Measurements from ENCODE around the gene TNP2. TPM values are rescaled to one million over a fixed set of nuclear protein-coding genes. Genes with fewer than 3 reads are reported as not detected.
A peak's percentile ranks its signal among the peaks of the same experiment; 100 is the strongest.

The TNP2 gene
- total RNA-seq, 1 experiment from 2014 or later, result not detected

DNA sequence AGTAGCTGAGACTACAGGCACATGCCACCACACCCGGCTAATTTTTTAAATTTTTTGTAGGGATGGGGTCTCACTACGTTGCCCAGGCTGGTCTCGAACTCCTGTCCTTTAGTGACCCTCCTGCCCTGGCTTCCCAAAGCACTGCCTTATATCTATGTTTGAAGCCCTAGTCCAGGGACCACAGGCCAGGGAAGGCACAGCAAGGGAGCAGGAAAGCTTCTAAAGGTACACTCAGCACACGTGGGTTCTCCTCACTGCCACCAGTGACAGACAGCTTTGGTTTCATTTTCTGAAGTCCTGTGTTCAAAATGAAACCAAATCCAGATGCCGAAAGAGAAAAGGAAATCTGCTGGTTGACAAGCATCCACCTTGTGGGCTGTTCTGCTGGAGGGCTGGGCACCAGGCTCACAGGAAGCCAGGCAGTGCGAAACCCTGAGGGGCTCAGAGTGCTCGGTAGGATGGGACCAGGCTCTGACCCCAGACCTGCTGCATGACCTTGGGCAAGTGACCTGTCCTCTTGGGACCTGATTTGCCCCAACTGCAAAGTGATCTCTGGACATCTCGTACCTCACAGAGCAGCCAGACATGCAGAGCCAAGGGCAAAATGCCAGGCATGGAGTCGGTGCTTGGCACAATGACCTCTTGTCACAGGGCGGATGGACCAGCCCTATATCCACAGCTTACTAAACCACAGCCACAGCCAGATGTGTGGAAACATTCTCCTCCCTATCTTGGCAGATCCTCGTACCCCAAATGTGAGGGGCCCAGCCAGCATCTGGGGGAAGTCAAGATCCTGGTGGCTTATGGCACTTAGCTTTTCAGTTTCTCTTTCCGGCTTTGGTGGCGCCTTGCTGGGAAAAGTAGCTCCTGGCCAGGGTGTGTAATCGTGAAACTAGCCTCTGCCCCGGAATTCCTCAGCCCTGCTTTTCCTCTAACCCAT is 10.3 kb downstream of the TNP2 start:
- no peaks in the 10 kb centered on the region for H3K9me3 ChIP-seq (ENCODE audit: control insufficient read depth, insufficient read depth, low read depth, low read length)
- no peak for TF ChIP-seq POLR2AphosphoS5 (IDR thresholded peaks at IDR 0.05; ENCODE audit: low read depth, low read length)
- TF ChIP-seq, protein P1, sequence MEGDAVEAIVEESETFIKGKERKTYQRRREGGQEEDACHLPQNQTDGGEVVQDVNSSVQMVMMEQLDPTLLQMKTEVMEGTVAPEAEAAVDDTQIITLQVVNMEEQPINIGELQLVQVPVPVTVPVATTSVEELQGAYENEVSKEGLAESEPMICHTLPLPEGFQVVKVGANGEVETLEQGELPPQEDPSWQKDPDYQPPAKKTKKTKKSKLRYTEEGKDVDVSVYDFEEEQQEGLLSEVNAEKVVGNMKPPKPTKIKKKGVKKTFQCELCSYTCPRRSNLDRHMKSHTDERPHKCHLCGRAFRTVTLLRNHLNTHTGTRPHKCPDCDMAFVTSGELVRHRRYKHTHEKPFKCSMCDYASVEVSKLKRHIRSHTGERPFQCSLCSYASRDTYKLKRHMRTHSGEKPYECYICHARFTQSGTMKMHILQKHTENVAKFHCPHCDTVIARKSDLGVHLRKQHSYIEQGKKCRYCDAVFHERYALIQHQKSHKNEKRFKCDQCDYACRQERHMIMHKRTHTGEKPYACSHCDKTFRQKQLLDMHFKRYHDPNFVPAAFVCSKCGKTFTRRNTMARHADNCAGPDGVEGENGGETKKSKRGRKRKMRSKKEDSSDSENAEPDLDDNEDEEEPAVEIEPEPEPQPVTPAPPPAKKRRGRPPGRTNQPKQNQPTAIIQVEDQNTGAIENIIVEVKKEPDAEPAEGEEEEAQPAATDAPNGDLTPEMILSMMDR (IDR thresholded peaks at IDR 0.05), result no peak
- TF ChIP-seq, protein P2, sequence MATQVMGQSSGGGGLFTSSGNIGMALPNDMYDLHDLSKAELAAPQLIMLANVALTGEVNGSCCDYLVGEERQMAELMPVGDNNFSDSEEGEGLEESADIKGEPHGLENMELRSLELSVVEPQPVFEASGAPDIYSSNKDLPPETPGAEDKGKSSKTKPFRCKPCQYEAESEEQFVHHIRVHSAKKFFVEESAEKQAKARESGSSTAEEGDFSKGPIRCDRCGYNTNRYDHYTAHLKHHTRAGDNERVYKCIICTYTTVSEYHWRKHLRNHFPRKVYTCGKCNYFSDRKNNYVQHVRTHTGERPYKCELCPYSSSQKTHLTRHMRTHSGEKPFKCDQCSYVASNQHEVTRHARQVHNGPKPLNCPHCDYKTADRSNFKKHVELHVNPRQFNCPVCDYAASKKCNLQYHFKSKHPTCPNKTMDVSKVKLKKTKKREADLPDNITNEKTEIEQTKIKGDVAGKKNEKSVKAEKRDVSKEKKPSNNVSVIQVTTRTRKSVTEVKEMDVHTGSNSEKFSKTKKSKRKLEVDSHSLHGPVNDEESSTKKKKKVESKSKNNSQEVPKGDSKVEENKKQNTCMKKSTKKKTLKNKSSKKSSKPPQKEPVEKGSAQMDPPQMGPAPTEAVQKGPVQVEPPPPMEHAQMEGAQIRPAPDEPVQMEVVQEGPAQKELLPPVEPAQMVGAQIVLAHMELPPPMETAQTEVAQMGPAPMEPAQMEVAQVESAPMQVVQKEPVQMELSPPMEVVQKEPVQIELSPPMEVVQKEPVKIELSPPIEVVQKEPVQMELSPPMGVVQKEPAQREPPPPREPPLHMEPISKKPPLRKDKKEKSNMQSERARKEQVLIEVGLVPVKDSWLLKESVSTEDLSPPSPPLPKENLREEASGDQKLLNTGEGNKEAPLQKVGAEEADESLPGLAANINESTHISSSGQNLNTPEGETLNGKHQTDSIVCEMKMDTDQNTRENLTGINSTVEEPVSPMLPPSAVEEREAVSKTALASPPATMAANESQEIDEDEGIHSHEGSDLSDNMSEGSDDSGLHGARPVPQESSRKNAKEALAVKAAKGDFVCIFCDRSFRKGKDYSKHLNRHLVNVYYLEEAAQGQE (IDR thresholded peaks at IDR 0.05; ENCODE audit: insufficient read depth in 1 of 2, low read depth in 2 of 2, low read length in 1 of 2), result no peak
- no peak for TF ChIP-seq TCF7L2 (IDR thresholded peaks at IDR 0.05; ENCODE audit: low read depth, low read length)
- TF ChIP-seq SIN3A (IDR thresholded peaks at IDR 0.05; ENCODE audit: borderline replicate concordance, insufficient read depth, low read depth, low read length), result no peak
- ATAC-seq (no peak), DNase-seq (ENCODE audit: low read depth, low spot score) (no peak)
- BruUV-seq (replicated peaks), result no TSS peak
- H3K27me3 ChIP-seq (ENCODE audit: control insufficient read depth, insufficient read depth, low read length), result no peaks in the 10 kb centered on the region
- no peaks in the 10 kb centered on the region for H3K36me3 ChIP-seq (ENCODE audit: control insufficient read depth, insufficient read depth, low read length)
- intact Hi-C loops (cut with micrococcal nuclease; ENCODE audit: unreplicated experiment), result loop anchor here (5.0 kb wide), 2 partner anchors 98 to 307 kb away; no protein-coding TSS in a partner anchor
- H3K27ac ChIP-seq (ENCODE audit: low read length), result no peak overlapping the region
- H3K4me3 ChIP-seq (ENCODE audit: low read depth in 2 of 2, low read length in 2 of 2), result no peak overlapping the region
- POLR2A ChIA-PET, result interaction anchor here (0.6 kb wide), 1 partner anchor 88 kb away, joined by 3 read pairs; no protein-coding TSS in a partner anchor
- in situ Hi-C loops (cut with HindIII; ENCODE audit: low pct_unique_long_range_greater_than_20kb, low sequenced_read_pairs), result no loop called here
- peaks cover 15% of the 10 kb centered on the region for H3K4me1 ChIP-seq (ENCODE audit: control insufficient read depth, insufficient read depth, low read length)
- CTCF ChIA-PET, result interaction anchor here (1.1 kb wide), 1 partner anchor 171 kb away, joined by 7 read pairs; no protein-coding TSS in a partner anchor

- no peaks in the 10 kb centered on the region for H3K36me3 ChIP-seq (ENCODE audit: control insufficient read depth, insufficient read depth, low read length)
- H3K27ac ChIP-seq (ENCODE audit: low read length), result no peak overlapping the region
- in situ Hi-C loops (cut with HindIII; ENCODE audit: low pct_unique_long_range_greater_than_20kb, low sequenced_read_pairs) (no loop called here), intact Hi-C loops (cut with micrococcal nuclease; ENCODE audit: unreplicated experiment) (loop anchor here (1.0 to 5.0 kb wide), 3 partner anchors 100 to 305 kb away; no protein-coding TSS in a partner anchor)
- H3K9me3 ChIP-seq (ENCODE audit: control insufficient read depth, insufficient read depth, low read depth, low read length), result no peaks in the 10 kb centered on the region
- TF ChIP-seq POLR2AphosphoS5 (IDR thresholded peaks at IDR 0.05; ENCODE audit: low read depth, low read length), result no peak
- TF ChIP-seq, protein P1 (IDR thresholded peaks at IDR 0.05), result peak; percentile 91
- H3K4me3 ChIP-seq (ENCODE audit: low read depth in 2 of 2, low read length in 2 of 2), result peak overlapping the region; percentile 70 to 78
- ChIA-PET CTCF (interaction anchor here (0.6 to 2.3 kb wide), 3 partner anchors 170 to 286 kb away, joined by 4 to 17 read pairs (median 7); no protein-coding TSS in a partner anchor), POLR2A (interaction anchor here (1.3 kb wide), 1 partner anchor 275 kb away, joined by 4 read pairs; no protein-coding TSS in a partner anchor)
- ATAC-seq (peak; percentile 74), DNase-seq (ENCODE audit: low read depth, low spot score) (no peak)
- peaks cover 15% of the 10 kb centered on the region for H3K4me1 ChIP-seq (ENCODE audit: control insufficient read depth, insufficient read depth, low read length)
- H3K27me3 ChIP-seq (ENCODE audit: control insufficient read depth, insufficient read depth, low read length), result no peaks in the 10 kb centered on the region
- BruUV-seq (replicated peaks), result no TSS peak
Measured at GRCh38 chr16:11257131-11257938, 11.8 kb downstream of the TNP2 start.

Data from Panc1 (cell line).